IMR-90 (cell line): ENCODE data around the gene CATSPER3. TPM values are rescaled to one million over a fixed set of nuclear protein-coding genes. Genes with fewer than 3 reads are reported as not detected.
A peak's percentile ranks its signal among the peaks of the same experiment; 100 is the strongest.

Experiments used
- ATAC-seq: fragments of 200-7000 bp; cut with Tn5 transposase; 2 replicates; pipeline ENCODE4 v1.9.1; 2020; ENCODE audit warnings: low read depth, mild to moderate bottlenecking, moderate library complexity
- BruUV-seq: library from RNA; stranded (reverse); fragments of 400-500 nt; replicated peaks from 2 replicates; lab custom pipeline; 2021; lab: Mats Ljungman, UMichigan
- CTCF ChIA-PET: fragments of 300-600 bp; formaldehyde crosslinking; extraction: SDS; loops from one replicate; lab custom pipeline; 2021; ENCODE audit warnings: antibody characterized with exemption; lab: Yijun Ruan, JAX
- POLR2A ChIA-PET: fragments of 300-600 bp; sonication (Branson Sonifier 250); formaldehyde crosslinking; loops from one replicate; lab custom pipeline; 2022; ENCODE audit warnings: antibody characterized with exemption; ENCODE audit not compliant: unreplicated experiment; lab: Charles Lee
- DNase-seq: peaks from one replicate; pipeline ENCODE4 v3.0.0; 2013
- H2AFZ ChIP-seq: replicated peaks from 2 replicates; pipeline ENCODE3; 2013; ENCODE audit warnings: low read length, mild to moderate bottlenecking; ENCODE audit not compliant: poor library complexity
- H2AK5ac ChIP-seq: 2 replicates; pipeline ENCODE4 v1.6.1; 2013; ENCODE audit warnings: low read depth, low read length, inconsistent platforms
- H2AK9ac ChIP-seq: replicated peaks from 2 replicates; pipeline ENCODE3; 2013; ENCODE audit warnings: mild to moderate bottlenecking, low read depth, low read length, moderate library complexity; ENCODE audit not compliant: poor library complexity
- H2BK120ac ChIP-seq: 2 replicates; pipeline ENCODE4 v1.6.1; 2013; ENCODE audit warnings: low read depth, low read length, inconsistent platforms
- H2BK15ac ChIP-seq: 3 replicates; pipeline ENCODE4 v1.6.1; 2013; ENCODE audit warnings: low read depth, low read length, inconsistent platforms
- H2BK20ac ChIP-seq: 2 replicates; pipeline ENCODE4 v1.6.1; 2013; ENCODE audit warnings: low read depth, mild to moderate bottlenecking, inconsistent platforms, low read length, moderate library complexity
- H2BK5ac ChIP-seq: 2 replicates; pipeline ENCODE4 v1.6.1; 2013; ENCODE audit warnings: mild to moderate bottlenecking, low read depth, low read length, inconsistent platforms; ENCODE audit not compliant: poor library complexity, severe bottlenecking
- H3K14ac ChIP-seq: replicated peaks from 2 replicates; pipeline ENCODE4 v1.6.1; 2013; ENCODE audit warnings: low read depth, low read length, inconsistent platforms
- H3K18ac ChIP-seq: 2 replicates; pipeline ENCODE4 v1.6.1; 2013; ENCODE audit warnings: low read depth, low read length, control low read depth
- H3K23ac ChIP-seq: 2 replicates; pipeline ENCODE4 v1.6.1; 2013; ENCODE audit warnings: low read depth, low read length, inconsistent platforms
- H3K27ac ChIP-seq: 2 replicates; pipeline ENCODE4 v1.5.1; 2013; ENCODE audit warnings: mild to moderate bottlenecking, control low read depth, low read length; ENCODE audit not compliant: insufficient read depth
- H3K27me3 ChIP-seq: 2 replicates; pipeline ENCODE4 v1.6.1; 2013; ENCODE audit warnings: low read length; ENCODE audit not compliant: control insufficient read depth, insufficient read depth
- H3K36me3 ChIP-seq: 2 replicates; pipeline ENCODE4 v1.6.1; 2013; ENCODE audit warnings: low read length, mixed read lengths; ENCODE audit not compliant: control insufficient read depth, insufficient read depth
- H3K4ac ChIP-seq: 2 replicates; pipeline ENCODE4 v1.6.1; 2013; ENCODE audit warnings: low read depth, low read length, inconsistent platforms
- H3K4me1 ChIP-seq: 2 replicates; pipeline ENCODE4 v1.6.1; 2013; ENCODE audit warnings: low read length, mixed read lengths; ENCODE audit not compliant: control insufficient read depth, insufficient read depth
- H3K4me2 ChIP-seq: 2 replicates; pipeline ENCODE4 v1.6.1; 2013; ENCODE audit warnings: low read depth, mild to moderate bottlenecking, control low read depth, low read length, moderate library complexity
- H3K4me3 ChIP-seq: 2 replicates; pipeline ENCODE4 v1.5.1; 2013; ENCODE audit warnings: low read depth, mild to moderate bottlenecking, control low read depth, low read length, moderate library complexity; ENCODE audit not compliant: insufficient read depth
- H3K56ac ChIP-seq: 2 replicates; pipeline ENCODE4 v1.6.1; 2013; ENCODE audit warnings: low read length, inconsistent platforms; ENCODE audit not compliant: insufficient read depth; ENCODE audit errors: extremely low read depth
- H3K79me1 ChIP-seq, 2 experiments: 2 replicates each; pipeline ENCODE4 v1.6.1; 2013; ENCODE audit warnings: low read length in 2 of 2, inconsistent platforms in 1 of 2, low read depth in 1 of 2
- H3K9ac ChIP-seq: 2 replicates; pipeline ENCODE4 v1.6.1; 2013; ENCODE audit warnings: low read depth, low read length, control low read depth
- H3K9me1 ChIP-seq: 2 replicates; pipeline ENCODE4 v1.6.1; 2013; ENCODE audit warnings: low read length, inconsistent platforms; ENCODE audit not compliant: insufficient read depth
- H3K9me3 ChIP-seq: 2 replicates; pipeline ENCODE4 v1.6.1; 2013; ENCODE audit warnings: low read length; ENCODE audit not compliant: control insufficient read depth, insufficient read depth
- H4K20me1 ChIP-seq: 2 replicates; pipeline ENCODE4 v1.6.1; 2013; ENCODE audit warnings: low read length, inconsistent platforms; ENCODE audit not compliant: insufficient read depth
- H4K5ac ChIP-seq: 2 replicates; pipeline ENCODE4 v1.6.1; 2013; ENCODE audit warnings: mild to moderate bottlenecking, low read depth, low read length, control low read depth
- H4K8ac ChIP-seq, 2 experiments: 2 replicates each; pipeline ENCODE4 v1.6.1; 2013; ENCODE audit warnings: low read depth in 2 of 2, low read length in 2 of 2, control low read depth in 1 of 2, inconsistent platforms in 1 of 2
- H4K91ac ChIP-seq: 2 replicates; pipeline ENCODE4 v1.6.1; 2013; ENCODE audit warnings: low read depth, low read length, inconsistent platforms; ENCODE audit not compliant: insufficient read depth
- FOS ChIP-seq: fragments of 150-350 bp; IDR thresholded peaks from 2 replicates; pipeline ENCODE4 v1.6.1; 2016; ENCODE audit warnings: low read depth, low read length
- RAD21 ChIP-seq: IDR thresholded peaks from 2 replicates; pipeline ENCODE4 v1.6.1; 2012; ENCODE audit warnings: low read length, improper control_type of control experiment
- WGBS, 2 experiments: methylation state at CpG; one replicate each; pipeline versions ENCODE4 v1.1.5 to v1.1.7; 2013; ENCODE audit warnings: missing lambda C conversion rate in 2 of 2; ENCODE audit not compliant: insufficient read length in 1 of 2; ENCODE audit errors: extremely low coverage in 2 of 2; 5-methylcytosine and 5-hydroxymethylcytosine counted together
- dilution Hi-C: fragments of 300-500 bp; cut with HindIII; formaldehyde crosslinking; loops from one replicate; pipeline ENCODE4 v1.14.3; 2018; ENCODE audit warnings: low sequenced_read_pairs; ENCODE audit not compliant: unreplicated experiment
- in situ Hi-C: fragments of 300-500 bp; cut with MboI; formaldehyde crosslinking; loops from 3 replicates; pipeline ENCODE4 v1.14.3; 2019; ENCODE audit warnings: low sequenced_read_pairs, inconsistent platforms, mixed read lengths
- intact Hi-C: fragments of 100-400 bp; cut with micrococcal nuclease; formaldehyde crosslinking; loops from 2 replicates; pipeline ENCODE4 v1.10.0; 2022
- polyA plus RNA-seq, 3 experiments: library from polyadenylated mRNA; depleted of rRNA; stranded (reverse); fragments of >200 nt; gene quantifications; 2 replicates each; pipeline ENCODE4 v1.2.3, GENCODE V29; 2012; ENCODE audit warnings: low replicate concordance in 1 of 3
- total RNA-seq: library from RNA; depleted of rRNA; stranded (reverse); fragments of >200 nt; gene quantifications from 2 replicates; pipeline ENCODE4 v1.2.3, GENCODE V29; 2012
- TF ChIP-seq, protein P1 (sequence below): fragments of 150-350 bp; IDR thresholded peaks from 2 replicates; pipeline ENCODE4 v1.6.1; 2016; ENCODE audit warnings: low read depth, mild to moderate bottlenecking, low read length, moderate library complexity, borderline replicate concordance

CATSPER3 gene
- total and polyA plus RNA-seq, 2 of the 4 experiments (the other 2 are of a cell fraction) = under 0.01 to 0.12 TPM

- Histone ChIP-seq H3K18ac (no peak overlapping the region), H3K27me3 (0 out of 2 replicates have a peak, but pooled peaks cover 2% of the 10 kb centered on the region), H3K9ac (no peak overlapping the region), H2AFZ (no peak overlapping the region), H3K23ac (no peak overlapping the region), H3K9me3 (peaks cover 2% of the 10 kb centered on the region; the same call in 1 of the 2 replicates), H3K56ac (no peak overlapping the region), H2BK15ac (no peak overlapping the region), H4K20me1 (no peaks in the 10 kb centered on the region), H3K27ac (no peak overlapping the region), H4K8ac (no peak overlapping the region), H3K36me3 (no peaks in the 10 kb centered on the region), H2BK120ac (no peak overlapping the region), H3K9me1 (no peaks in the 10 kb centered on the region), H3K4me2 (no peak overlapping the region), H3K4me3 (no peak overlapping the region), H2BK5ac (no peak overlapping the region), H2BK20ac (no peak overlapping the region), H4K91ac (no peak overlapping the region), H4K5ac (no peak overlapping the region), H3K4ac (no peak overlapping the region), H3K4me1 (no peaks in the 10 kb centered on the region), H3K14ac (no peak overlapping the region), H2AK9ac (peak overlapping the region; percentile 16), H3K79me1 (no peaks in the 10 kb centered on the region), H2AK5ac (no peak overlapping the region)
- in situ Hi-C loops = no loop called here
- BruUV-seq = no TSS peak
- WGBS, 2 experiments = 69% methylated on average over 3 of the region's 3 CpGs; no CpG with 5 or more reads in 1 of the 2 experiments
- TF ChIP-seq FOS (no peak), RAD21 (no peak)
- TF ChIP-seq, protein P1, sequence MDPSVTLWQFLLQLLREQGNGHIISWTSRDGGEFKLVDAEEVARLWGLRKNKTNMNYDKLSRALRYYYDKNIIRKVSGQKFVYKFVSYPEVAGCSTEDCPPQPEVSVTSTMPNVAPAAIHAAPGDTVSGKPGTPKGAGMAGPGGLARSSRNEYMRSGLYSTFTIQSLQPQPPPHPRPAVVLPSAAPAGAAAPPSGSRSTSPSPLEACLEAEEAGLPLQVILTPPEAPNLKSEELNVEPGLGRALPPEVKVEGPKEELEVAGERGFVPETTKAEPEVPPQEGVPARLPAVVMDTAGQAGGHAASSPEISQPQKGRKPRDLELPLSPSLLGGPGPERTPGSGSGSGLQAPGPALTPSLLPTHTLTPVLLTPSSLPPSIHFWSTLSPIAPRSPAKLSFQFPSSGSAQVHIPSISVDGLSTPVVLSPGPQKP = no peak
- POLR2A ChIA-PET = no interaction called here
- CTCF ChIA-PET = no interaction called here
- dilution Hi-C loops = no loop called here
- ATAC-seq (no peak), DNase-seq (no peak)
- intact Hi-C loops = no loop called here
Measured at GRCh38 chr5:135004376-135004775, 36.7 kb downstream of the CATSPER3 start.
